ENCODE measurements around the gene ADGRD1.

The ADGRD1 gene

GRCh38 chr12:130944878-130945277 lies 8.8 kb upstream of the ADGRD1 start:
- Histone ChIP-seq H3K36me3 (ENCODE audit: control insufficient read depth, insufficient read depth, low read length) (no peaks in the 10 kb centered on the region), H3K9ac (ENCODE audit: low read depth, low read length) (no peak overlapping the region), H3K27me3 (ENCODE audit: control insufficient read depth, insufficient read depth, low read length) (no peaks in the 10 kb centered on the region), H3K4me3 (ENCODE audit: low read depth, low read length) (no peak overlapping the region), H3K4me1 (ENCODE audit: control insufficient read depth, insufficient read depth, low read length) (peaks cover 4% of the 10 kb centered on the region), H3K9me3 (ENCODE audit: control insufficient read depth, insufficient read depth, low read length) (peaks cover 5% of the 10 kb centered on the region)

GRCh38 chr12:130945786-130946492 lies 7.8 kb upstream of the ADGRD1 start:
- Histone ChIP-seq H3K4me3 (ENCODE audit: low read depth, low read length) (no peak overlapping the region), H3K27me3 (ENCODE audit: control insufficient read depth, insufficient read depth, low read length) (no peaks in the 10 kb centered on the region), H3K36me3 (ENCODE audit: control insufficient read depth, insufficient read depth, low read length) (no peaks in the 10 kb centered on the region), H3K9ac (ENCODE audit: low read depth, low read length) (no peak overlapping the region), H3K9me3 (ENCODE audit: control insufficient read depth, insufficient read depth, low read length) (peaks cover 5% of the 10 kb centered on the region), H3K4me1 (ENCODE audit: control insufficient read depth, insufficient read depth, low read length) (peaks cover 4% of the 10 kb centered on the region)

- Histone ChIP-seq H3K9ac (ENCODE audit: low read depth, low read length) (no peak overlapping the region), H3K36me3 (ENCODE audit: control insufficient read depth, insufficient read depth, low read length) (no peaks in the 10 kb centered on the region), H3K27me3 (ENCODE audit: control insufficient read depth, insufficient read depth, low read length) (no peaks in the 10 kb centered on the region), H3K9me3 (ENCODE audit: control insufficient read depth, insufficient read depth, low read length) (peaks cover 5% of the 10 kb centered on the region), H3K4me1 (ENCODE audit: control insufficient read depth, insufficient read depth, low read length) (peaks cover 5% of the 10 kb centered on the region), H3K4me3 (ENCODE audit: low read depth, low read length) (no peak overlapping the region)
Measured at GRCh38 chr12:130947028-130947613, 6.6 kb upstream of the ADGRD1 start.

GRCh38 chr12:130948136-130948535 lies 5.6 kb upstream of the ADGRD1 start:
- no peak overlapping the region for H3K4me3 ChIP-seq (ENCODE audit: low read depth, low read length)
- peaks cover 6% of the 10 kb centered on the region for H3K4me1 ChIP-seq (ENCODE audit: control insufficient read depth, insufficient read depth, low read length)

GRCh38 chr12:130948751-130949150 lies 5.0 kb upstream of the ADGRD1 start:
- Histone ChIP-seq H3K9ac (ENCODE audit: low read depth, low read length) (no peak overlapping the region), H3K4me3 (ENCODE audit: low read depth, low read length) (no peak overlapping the region), H3K36me3 (ENCODE audit: control insufficient read depth, insufficient read depth, low read length) (no peaks in the 10 kb centered on the region), H3K27me3 (ENCODE audit: control insufficient read depth, insufficient read depth, low read length) (peaks cover 2% of the 10 kb centered on the region), H3K4me1 (ENCODE audit: control insufficient read depth, insufficient read depth, low read length) (peaks cover 6% of the 10 kb centered on the region), H3K9me3 (ENCODE audit: control insufficient read depth, insufficient read depth, low read length) (peaks cover 5% of the 10 kb centered on the region)

More at GRCh38 chr12:130948136-130948535, 5.6 kb upstream of the ADGRD1 start:
- Histone ChIP-seq H3K36me3 (ENCODE audit: control insufficient read depth, insufficient read depth, low read length) (no peaks in the 10 kb centered on the region), H3K9me3 (ENCODE audit: control insufficient read depth, insufficient read depth, low read length) (peaks cover 5% of the 10 kb centered on the region), H3K9ac (ENCODE audit: low read depth, low read length) (no peak overlapping the region), H3K27me3 (ENCODE audit: control insufficient read depth, insufficient read depth, low read length) (no peaks in the 10 kb centered on the region)

- Histone ChIP-seq H3K4me1 (ENCODE audit: control insufficient read depth, insufficient read depth, low read length) (peaks cover 12% of the 10 kb centered on the region), H3K27me3 (ENCODE audit: control insufficient read depth, insufficient read depth, low read length) (peaks cover 10% of the 10 kb centered on the region), H3K9me3 (ENCODE audit: control insufficient read depth, insufficient read depth, low read length) (peaks cover 5% of the 10 kb centered on the region), H3K9ac (ENCODE audit: low read depth, low read length) (no peak overlapping the region), H3K4me3 (ENCODE audit: low read depth, low read length) (no peak overlapping the region), H3K36me3 (ENCODE audit: control insufficient read depth, insufficient read depth, low read length) (no peaks in the 10 kb centered on the region)
Measured at GRCh38 chr12:130949806-130950205, 3.9 kb upstream of the ADGRD1 start.

- no peak overlapping the region for H3K9ac ChIP-seq (ENCODE audit: low read depth, low read length)
- peaks cover 10% of the 10 kb centered on the region for H3K27me3 ChIP-seq (ENCODE audit: control insufficient read depth, insufficient read depth, low read length)
- no peaks in the 10 kb centered on the region for H3K36me3 ChIP-seq (ENCODE audit: control insufficient read depth, insufficient read depth, low read length)
- H3K4me3 ChIP-seq (ENCODE audit: low read depth, low read length) = no peak overlapping the region
- peaks cover 14% of the 10 kb centered on the region for H3K4me1 ChIP-seq (ENCODE audit: control insufficient read depth, insufficient read depth, low read length)
- H3K9me3 ChIP-seq (ENCODE audit: control insufficient read depth, insufficient read depth, low read length) = no peaks in the 10 kb centered on the region
Measured at GRCh38 chr12:130951636-130952035, 2.1 kb upstream of the ADGRD1 start.

- H3K4me3 ChIP-seq (ENCODE audit: low read depth, low read length) = no peak overlapping the region
- peaks cover 14% of the 10 kb centered on the region for H3K4me1 ChIP-seq (ENCODE audit: control insufficient read depth, insufficient read depth, low read length)
- H3K9me3 ChIP-seq (ENCODE audit: control insufficient read depth, insufficient read depth, low read length) = no peaks in the 10 kb centered on the region
- peaks cover 10% of the 10 kb centered on the region for H3K27me3 ChIP-seq (ENCODE audit: control insufficient read depth, insufficient read depth, low read length)
- H3K36me3 ChIP-seq (ENCODE audit: control insufficient read depth, insufficient read depth, low read length) = no peaks in the 10 kb centered on the region
- no peak overlapping the region for H3K9ac ChIP-seq (ENCODE audit: low read depth, low read length)
Measured at GRCh38 chr12:130952171-130952954, 1.3 kb upstream of the ADGRD1 start.

- Histone ChIP-seq H3K9me3 (ENCODE audit: control insufficient read depth, insufficient read depth, low read length) (no peaks in the 10 kb centered on the region), H3K4me3 (ENCODE audit: low read depth, low read length) (no peak overlapping the region), H3K9ac (ENCODE audit: low read depth, low read length) (no peak overlapping the region), H3K36me3 (ENCODE audit: control insufficient read depth, insufficient read depth, low read length) (no peaks in the 10 kb centered on the region), H3K27me3 (ENCODE audit: control insufficient read depth, insufficient read depth, low read length) (peaks cover 10% of the 10 kb centered on the region), H3K4me1 (ENCODE audit: control insufficient read depth, insufficient read depth, low read length) (peaks cover 10% of the 10 kb centered on the region)
Measured at GRCh38 chr12:130954544-130954831, 781 bp downstream of the ADGRD1 start.

GRCh38 chr12:130955238-130955816 lies 1.6 kb downstream of the ADGRD1 start:
- Histone ChIP-seq H3K4me3 (ENCODE audit: low read depth, low read length) (no peak overlapping the region), H3K4me1 (ENCODE audit: control insufficient read depth, insufficient read depth, low read length) (peaks cover 10% of the 10 kb centered on the region), H3K9ac (ENCODE audit: low read depth, low read length) (no peak overlapping the region), H3K27me3 (ENCODE audit: control insufficient read depth, insufficient read depth, low read length) (peaks cover 10% of the 10 kb centered on the region), H3K36me3 (ENCODE audit: control insufficient read depth, insufficient read depth, low read length) (no peaks in the 10 kb centered on the region), H3K9me3 (ENCODE audit: control insufficient read depth, insufficient read depth, low read length) (no peaks in the 10 kb centered on the region)

GRCh38 chr12:130956009-130956408 lies 2.3 kb downstream of the ADGRD1 start:
- Histone ChIP-seq H3K9ac (ENCODE audit: low read depth, low read length) (no peak overlapping the region), H3K36me3 (ENCODE audit: control insufficient read depth, insufficient read depth, low read length) (no peaks in the 10 kb centered on the region), H3K27me3 (ENCODE audit: control insufficient read depth, insufficient read depth, low read length) (peaks cover 10% of the 10 kb centered on the region), H3K4me3 (ENCODE audit: low read depth, low read length) (no peak overlapping the region), H3K4me1 (ENCODE audit: control insufficient read depth, insufficient read depth, low read length) (peaks cover 10% of the 10 kb centered on the region), H3K9me3 (ENCODE audit: control insufficient read depth, insufficient read depth, low read length) (no peaks in the 10 kb centered on the region)
